Neuron (in vitro differentiated cells): ENCODE data around the gene FLACC1.

Source experiments
- H2AFZ ChIP-seq: one replicate; pipeline ENCODE4 v1.6.1; 2013; ENCODE audit warnings: low read depth, mild to moderate bottlenecking, inconsistent platforms, low read length, moderate library complexity
- H3K27me3 ChIP-seq: one replicate; pipeline ENCODE4 v1.6.1; 2013; ENCODE audit warnings: low read length; ENCODE audit not compliant: insufficient read depth
- H3K36me3 ChIP-seq: one replicate; pipeline ENCODE4 v1.6.1; 2013; ENCODE audit warnings: low read length; ENCODE audit not compliant: insufficient read depth
- H3K4me1 ChIP-seq: one replicate; pipeline ENCODE4 v1.6.1; 2013; ENCODE audit warnings: low read length; ENCODE audit not compliant: insufficient read depth
- H3K4me3 ChIP-seq: 2 replicates; pipeline ENCODE4 v1.5.1; 2013; ENCODE audit warnings: mild to moderate bottlenecking, low read length, moderate library complexity
- H3K9me3 ChIP-seq: one replicate; pipeline ENCODE4 v1.6.1; 2013; ENCODE audit warnings: low read length

Gene FLACC1

DNA sequence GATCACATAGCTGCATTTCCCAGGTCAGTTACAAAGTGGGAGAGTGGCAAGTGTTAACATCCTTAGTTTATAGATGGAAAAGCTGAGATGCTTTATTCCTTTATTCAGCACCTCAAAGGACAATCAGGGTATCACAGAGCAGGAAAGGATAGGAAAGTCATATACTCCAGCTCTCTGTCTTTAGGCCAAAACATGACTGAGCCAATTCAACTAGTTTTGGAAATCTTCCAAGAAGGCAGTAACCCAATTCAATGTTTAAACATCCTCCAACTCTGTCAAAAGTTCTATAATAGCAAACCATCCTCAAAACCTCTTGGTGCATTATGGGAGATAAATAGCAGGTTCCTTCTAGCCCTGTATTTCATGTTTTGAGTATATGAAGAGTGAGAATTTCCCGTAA lies 71.6 kb downstream of the FLACC1 start:
- H3K4me1 ChIP-seq = no peaks in the 10 kb centered on the region
- no peaks in the 10 kb centered on the region for H3K27me3 ChIP-seq
- H3K9me3 ChIP-seq = peaks cover 8% of the 10 kb centered on the region
- H3K4me3 ChIP-seq = no peak overlapping the region
- H2AFZ ChIP-seq = no peak overlapping the region
- peaks cover 5% of the 10 kb centered on the region for H3K36me3 ChIP-seq

- peaks cover 6% of the 10 kb centered on the region for H3K9me3 ChIP-seq
- H3K4me3 ChIP-seq = no peak overlapping the region
- H3K36me3 ChIP-seq = peaks cover 5% of the 10 kb centered on the region
- H3K4me1 ChIP-seq = no peaks in the 10 kb centered on the region
- H3K27me3 ChIP-seq = no peaks in the 10 kb centered on the region
- H2AFZ ChIP-seq = no peak overlapping the region
Observed at GRCh38 chr2:201280191-201281040, 76.7 kb downstream of the FLACC1 start.

GRCh38 chr2:201279079-201279478 lies 78.1 kb downstream of the FLACC1 start:
- Histone ChIP-seq H3K4me1 (no peaks in the 10 kb centered on the region), H3K9me3 (no peaks in the 10 kb centered on the region), H3K36me3 (no peaks in the 10 kb centered on the region)

DNA sequence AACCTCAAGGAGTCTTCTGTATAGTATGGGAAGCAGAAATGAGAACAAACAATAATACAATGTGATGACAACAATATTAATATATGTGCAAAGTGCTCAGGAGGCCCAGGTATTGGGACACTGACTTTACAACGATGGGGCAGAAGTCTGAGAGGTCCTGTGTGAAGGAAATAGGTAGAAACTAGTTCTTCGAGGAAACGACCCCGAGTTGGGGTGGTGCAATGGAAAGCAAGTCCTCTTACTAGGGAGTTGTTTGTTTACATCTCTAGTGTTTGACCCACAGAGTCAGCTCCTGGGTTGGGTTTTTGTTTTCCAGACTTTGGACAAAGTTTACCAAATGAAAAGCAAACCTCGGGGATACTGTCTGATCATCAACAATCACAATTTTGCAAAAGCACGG lies 80.6 kb downstream of the FLACC1 start:
- no peaks in the 10 kb centered on the region for H3K27me3 ChIP-seq
- H3K36me3 ChIP-seq = peaks cover 3% of the 10 kb centered on the region

More at GRCh38 chr2:201279079-201279478, 78.1 kb downstream of the FLACC1 start:
- Histone ChIP-seq H3K27me3 (no peaks in the 10 kb centered on the region), H2AFZ (no peak overlapping the region), H3K4me3 (no peak overlapping the region)

GRCh38 chr2:201275990-201276389 lies 81.2 kb downstream of the FLACC1 start:
- Histone ChIP-seq H3K9me3 (no peaks in the 10 kb centered on the region), H3K4me1 (no peaks in the 10 kb centered on the region), H3K36me3 (peaks cover 3% of the 10 kb centered on the region), H3K4me3 (no peak overlapping the region), H3K27me3 (no peaks in the 10 kb centered on the region), H2AFZ (no peak overlapping the region)

More for the DNA sequence above, 80.6 kb downstream of the FLACC1 start:
- Histone ChIP-seq H2AFZ (no peak overlapping the region), H3K9me3 (no peaks in the 10 kb centered on the region), H3K4me3 (no peak overlapping the region), H3K4me1 (no peaks in the 10 kb centered on the region)

- Histone ChIP-seq H3K27me3 (no peaks in the 10 kb centered on the region), H3K36me3 (peaks cover 3% of the 10 kb centered on the region)
Observed at GRCh38 chr2:201275069-201275468, 82.1 kb downstream of the FLACC1 start.

DNA sequence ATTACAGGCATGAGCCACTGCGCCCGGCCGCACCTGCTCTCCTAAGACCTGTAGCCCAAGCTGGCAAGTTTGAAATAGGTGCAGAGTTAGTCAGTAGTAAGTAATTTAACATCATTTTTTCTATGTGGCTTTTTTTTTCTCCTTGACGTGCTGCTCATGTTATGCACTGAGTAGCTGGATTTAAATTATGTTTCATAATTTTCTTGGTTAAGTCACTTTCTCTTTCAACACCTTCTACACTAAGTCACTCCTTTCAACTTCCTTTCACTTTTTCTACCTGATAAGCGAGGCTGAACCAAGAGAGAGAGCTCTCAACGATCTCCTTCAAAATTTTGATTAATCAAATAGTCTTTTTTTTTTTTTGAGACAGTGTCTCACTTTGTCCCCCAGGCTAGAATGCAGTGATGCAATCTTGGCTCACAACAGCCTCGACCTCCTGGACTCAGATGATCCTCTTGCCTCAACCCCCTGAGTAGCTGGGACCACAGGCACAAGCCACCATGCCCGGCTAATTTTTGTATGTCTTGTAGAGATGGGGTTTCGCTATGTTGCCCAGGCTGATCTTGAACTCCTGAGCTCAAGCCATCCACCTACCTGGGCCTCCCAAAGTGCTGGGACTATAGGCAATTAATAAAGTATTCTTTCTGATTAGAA lies 83.7 kb downstream of the FLACC1 start:
- Histone ChIP-seq H2AFZ (no peak overlapping the region), H3K9me3 (no peaks in the 10 kb centered on the region), H3K27me3 (no peaks in the 10 kb centered on the region), H3K36me3 (peaks cover 3% of the 10 kb centered on the region), H3K4me1 (no peaks in the 10 kb centered on the region), H3K4me3 (no peak overlapping the region)

More at GRCh38 chr2:201275069-201275468, 82.1 kb downstream of the FLACC1 start:
- H2AFZ ChIP-seq = no peak overlapping the region
- no peaks in the 10 kb centered on the region for H3K9me3 ChIP-seq
- H3K4me1 ChIP-seq = no peaks in the 10 kb centered on the region
- no peak overlapping the region for H3K4me3 ChIP-seq

- Histone ChIP-seq H3K4me1 (no peaks in the 10 kb centered on the region), H3K36me3 (peaks cover 3% of the 10 kb centered on the region), H2AFZ (no peak overlapping the region), H3K9me3 (no peaks in the 10 kb centered on the region), H3K4me3 (no peak overlapping the region), H3K27me3 (no peaks in the 10 kb centered on the region)
Observed at GRCh38 chr2:201271917-201272316, 85.2 kb downstream of the FLACC1 start.

GRCh38 chr2:201270293-201271001 lies 86.7 kb downstream of the FLACC1 start:
- Histone ChIP-seq H3K4me3 (no peak overlapping the region), H2AFZ (no peak overlapping the region), H3K9me3 (no peaks in the 10 kb centered on the region), H3K27me3 (no peaks in the 10 kb centered on the region), H3K4me1 (no peaks in the 10 kb centered on the region), H3K36me3 (peaks cover 3% of the 10 kb centered on the region)

DNA sequence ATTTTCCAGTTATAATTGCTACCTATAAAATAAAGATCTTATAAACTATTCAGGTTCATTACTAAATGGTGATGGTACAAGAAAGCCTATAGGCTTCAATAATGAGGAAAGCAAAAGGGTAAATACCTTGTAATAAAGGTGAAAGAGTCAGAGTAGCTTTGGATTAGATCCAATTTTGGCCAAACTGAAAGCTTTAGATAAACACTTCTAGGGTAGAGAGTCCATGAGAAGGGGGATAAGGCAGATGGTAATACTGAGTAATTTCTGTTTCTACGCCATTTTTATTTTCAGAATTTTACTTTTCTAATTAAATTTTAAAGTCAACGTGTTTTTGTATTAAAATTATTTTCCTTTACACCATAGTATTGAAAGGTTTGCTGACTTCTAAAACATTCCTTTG lies 87.4 kb downstream of the FLACC1 start:
- H3K36me3 ChIP-seq = peaks cover 3% of the 10 kb centered on the region
- no peak overlapping the region for H2AFZ ChIP-seq
- H3K4me1 ChIP-seq = no peaks in the 10 kb centered on the region
- no peaks in the 10 kb centered on the region for H3K9me3 ChIP-seq
- no peaks in the 10 kb centered on the region for H3K27me3 ChIP-seq
- no peak overlapping the region for H3K4me3 ChIP-seq

DNA sequence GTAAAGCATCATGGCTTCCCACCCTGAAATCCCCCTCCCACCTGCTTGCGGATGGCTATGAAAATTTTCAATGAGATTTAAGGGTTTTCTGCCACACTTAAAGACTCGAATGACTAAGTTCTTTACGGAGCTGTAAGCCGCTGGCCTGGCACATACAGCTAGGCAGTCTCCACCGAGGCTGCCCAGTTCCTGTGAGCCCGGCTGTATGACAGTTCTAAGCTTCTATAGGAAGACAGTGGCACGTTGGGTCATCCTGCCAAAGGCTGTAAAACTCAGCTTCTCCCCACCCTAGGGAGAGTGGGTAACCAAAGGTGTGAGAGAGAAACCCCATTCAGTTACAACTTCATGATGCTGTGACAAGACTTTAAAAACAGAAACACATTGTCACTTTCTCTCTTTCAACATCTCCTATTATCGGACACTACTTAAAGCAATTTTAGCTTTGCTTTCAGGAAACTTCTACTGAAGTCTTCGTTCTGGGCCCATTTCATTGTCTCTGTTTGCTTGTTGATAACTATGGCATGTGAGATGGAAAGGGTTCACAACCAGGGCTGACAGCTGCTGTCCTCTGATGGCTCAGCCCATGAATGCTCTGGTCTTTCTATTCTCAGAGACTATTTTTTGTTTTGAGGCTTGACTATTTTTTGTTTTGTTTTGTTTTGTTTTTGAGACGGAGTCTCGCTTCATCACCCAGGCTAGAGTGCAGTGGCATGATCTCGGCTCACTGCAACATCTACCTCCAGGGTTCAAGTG lies 89.7 kb downstream of the FLACC1 start:
- Histone ChIP-seq H3K4me1 (no peaks in the 10 kb centered on the region), H3K36me3 (no peaks in the 10 kb centered on the region), H3K9me3 (no peaks in the 10 kb centered on the region), H3K4me3 (no peak overlapping the region), H3K27me3 (no peaks in the 10 kb centered on the region), H2AFZ (no peak overlapping the region)

- H2AFZ ChIP-seq = no peak overlapping the region
- no peaks in the 10 kb centered on the region for H3K27me3 ChIP-seq
- H3K4me3 ChIP-seq = no peak overlapping the region
- H3K36me3 ChIP-seq = no peaks in the 10 kb centered on the region
- H3K9me3 ChIP-seq = no peaks in the 10 kb centered on the region
- H3K4me1 ChIP-seq = no peaks in the 10 kb centered on the region
Observed at GRCh38 chr2:201266629-201267028, 90.5 kb downstream of the FLACC1 start.
